T-helper 1 cell treated with Interleukin-12 subunit alpha and Interleukin-12 subunit beta and Interleukin-4 antibody, amounts not matched to agents 30 μg/mL and 1 μg/mL, for 36 hours (primary cell): ENCODE results near the gene SEL1L3.
A peak's percentile ranks its signal among the peaks of the same experiment; 100 is the strongest.
"Not testable (repeated sequence)": the region's sequence is repeated elsewhere in the genome, so short reads cannot be mapped to it uniquely, and the experiment has no call there.

ENCODE experiments used
- H3K27ac Mint-ChIP-seq: one replicate; pipeline ENCODE4 v1.8.0; 2021; ENCODE audit warnings: mild to moderate bottlenecking, mixed read lengths
- H3K27me3 Mint-ChIP-seq: one replicate; pipeline ENCODE4 v1.8.0; 2021; ENCODE audit warnings: low read depth, mixed read lengths
- H3K36me3 Mint-ChIP-seq: one replicate; pipeline ENCODE4 v1.8.0; 2021; ENCODE audit warnings: low read depth, mixed read lengths
- H3K4me1 Mint-ChIP-seq: one replicate; pipeline ENCODE4 v1.8.0; 2021; ENCODE audit warnings: low read depth, mixed read lengths
- H3K4me3 Mint-ChIP-seq: one replicate; pipeline ENCODE4 v1.8.0; 2021; ENCODE audit warnings: mild to moderate bottlenecking, moderate library complexity, mixed read lengths
- H3K9me3 Mint-ChIP-seq: one replicate; pipeline ENCODE4 v1.8.0; 2021; ENCODE audit warnings: mixed read lengths

The SEL1L3 gene

GRCh38 chr4:25867781-25868294 lies 5.0 kb upstream of the SEL1L3 start:
- no peak overlapping the region for H3K4me3 Mint-ChIP-seq
- no peaks in the 10 kb centered on the region for H3K9me3 Mint-ChIP-seq
- peaks cover 8% of the 10 kb centered on the region for H3K4me1 Mint-ChIP-seq
- H3K27me3 Mint-ChIP-seq = no peaks in the 10 kb centered on the region
- no peak overlapping the region for H3K27ac Mint-ChIP-seq
- H3K36me3 Mint-ChIP-seq = no peaks in the 10 kb centered on the region

- H3K4me3 Mint-ChIP-seq = not testable (repeated sequence)
Observed at GRCh38 chr4:25866401-25866800, 3.6 kb upstream of the SEL1L3 start.

GRCh38 chr4:25865586-25865985 lies 2.8 kb upstream of the SEL1L3 start:
- Mint-ChIP-seq H3K36me3 (peaks cover 6% of the 10 kb centered on the region), H3K4me1 (peaks cover 16% of the 10 kb centered on the region), H3K27me3 (peaks cover 4% of the 10 kb centered on the region), H3K4me3 (no peak overlapping the region), H3K27ac (peak overlapping the region; percentile 21), H3K9me3 (no peaks in the 10 kb centered on the region)

More at GRCh38 chr4:25866401-25866800, 3.6 kb upstream of the SEL1L3 start:
- not testable (repeated sequence) for H3K27me3 Mint-ChIP-seq, H3K9me3 Mint-ChIP-seq, H3K36me3 Mint-ChIP-seq, H3K27ac Mint-ChIP-seq
- peaks cover 11% of the 10 kb centered on the region for H3K4me1 Mint-ChIP-seq

GRCh38 chr4:25863831-25864418 lies 1.1 kb upstream of the SEL1L3 start:
- Mint-ChIP-seq H3K36me3 (peaks cover 9% of the 10 kb centered on the region), H3K4me1 (peaks cover 29% of the 10 kb centered on the region), H3K27ac (peak overlapping the region; percentile 74), H3K27me3 (peaks cover 4% of the 10 kb centered on the region), H3K4me3 (peak overlapping the region; percentile 74), H3K9me3 (no peaks in the 10 kb centered on the region)

GRCh38 chr4:25863347-25863784 lies 578 bp upstream of the SEL1L3 start:
- Mint-ChIP-seq H3K4me1 (peaks cover 30% of the 10 kb centered on the region), H3K4me3 (peak overlapping the region; percentile 74), H3K27me3 (peaks cover 4% of the 10 kb centered on the region), H3K9me3 (no peaks in the 10 kb centered on the region), H3K27ac (peak overlapping the region; percentile 74), H3K36me3 (peaks cover 9% of the 10 kb centered on the region)

- peaks cover 4% of the 10 kb centered on the region for H3K27me3 Mint-ChIP-seq
- peaks cover 9% of the 10 kb centered on the region for H3K36me3 Mint-ChIP-seq
- H3K9me3 Mint-ChIP-seq = no peaks in the 10 kb centered on the region
- H3K4me1 Mint-ChIP-seq = peaks cover 35% of the 10 kb centered on the region
- peak overlapping the region; percentile 100 for H3K4me3 Mint-ChIP-seq
- peak overlapping the region; percentile 99 for H3K27ac Mint-ChIP-seq
Observed at GRCh38 chr4:25861951-25862410, 807 bp downstream of the SEL1L3 start.

GRCh38 chr4:25861280-25861950 lies 1.4 kb downstream of the SEL1L3 start:
- peaks cover 38% of the 10 kb centered on the region for H3K4me1 Mint-ChIP-seq

GRCh38 chr4:25860586-25861279 lies 2.1 kb downstream of the SEL1L3 start:
- Mint-ChIP-seq H3K27ac (peak overlapping the region; percentile 99), H3K27me3 (peaks cover 4% of the 10 kb centered on the region), H3K4me1 (peaks cover 42% of the 10 kb centered on the region), H3K4me3 (peak overlapping the region; percentile 70), H3K36me3 (peaks cover 9% of the 10 kb centered on the region), H3K9me3 (no peaks in the 10 kb centered on the region)

More at GRCh38 chr4:25861280-25861950, 1.4 kb downstream of the SEL1L3 start:
- H3K36me3 Mint-ChIP-seq = peaks cover 9% of the 10 kb centered on the region
- peak overlapping the region; percentile 100 for H3K4me3 Mint-ChIP-seq
- no peaks in the 10 kb centered on the region for H3K9me3 Mint-ChIP-seq
- H3K27ac Mint-ChIP-seq = peak overlapping the region; percentile 99
- H3K27me3 Mint-ChIP-seq = peaks cover 4% of the 10 kb centered on the region

GRCh38 chr4:25859429-25860148 lies 3.2 kb downstream of the SEL1L3 start:
- Mint-ChIP-seq H3K27ac (peak overlapping the region; percentile 99), H3K27me3 (peaks cover 4% of the 10 kb centered on the region), H3K9me3 (no peaks in the 10 kb centered on the region), H3K4me1 (peaks cover 48% of the 10 kb centered on the region), H3K36me3 (peaks cover 9% of the 10 kb centered on the region), H3K4me3 (peak overlapping the region; percentile 70)

GRCh38 chr4:25857851-25858400 lies 4.9 kb downstream of the SEL1L3 start:
- peaks cover 4% of the 10 kb centered on the region for H3K27me3 Mint-ChIP-seq
- H3K36me3 Mint-ChIP-seq = peaks cover 9% of the 10 kb centered on the region
- H3K4me1 Mint-ChIP-seq = peaks cover 50% of the 10 kb centered on the region
- peak overlapping the region; percentile 9 for H3K27ac Mint-ChIP-seq
- H3K4me3 Mint-ChIP-seq = no peak overlapping the region
- no peaks in the 10 kb centered on the region for H3K9me3 Mint-ChIP-seq

GRCh38 chr4:25857403-25857802 lies 5.4 kb downstream of the SEL1L3 start:
- Mint-ChIP-seq H3K36me3 (peaks cover 9% of the 10 kb centered on the region), H3K27me3 (peaks cover 4% of the 10 kb centered on the region), H3K4me1 (peaks cover 50% of the 10 kb centered on the region), H3K9me3 (no peaks in the 10 kb centered on the region), H3K27ac (peak overlapping the region; percentile 41), H3K4me3 (no peak overlapping the region)

GRCh38 chr4:25856756-25857155 lies 6.0 kb downstream of the SEL1L3 start:
- Mint-ChIP-seq H3K27ac (no peak overlapping the region), H3K4me3 (no peak overlapping the region), H3K9me3 (no peaks in the 10 kb centered on the region), H3K36me3 (peaks cover 6% of the 10 kb centered on the region), H3K4me1 (peaks cover 47% of the 10 kb centered on the region), H3K27me3 (peaks cover under 1% of the 10 kb centered on the region)

- no peaks in the 10 kb centered on the region for H3K9me3 Mint-ChIP-seq
- peaks cover 8% of the 10 kb centered on the region for H3K36me3 Mint-ChIP-seq
- H3K27me3 Mint-ChIP-seq = no peaks in the 10 kb centered on the region
- peaks cover 43% of the 10 kb centered on the region for H3K4me1 Mint-ChIP-seq
- H3K4me3 Mint-ChIP-seq = no peak overlapping the region
- H3K27ac Mint-ChIP-seq = no peak overlapping the region
Observed at GRCh38 chr4:25852103-25852502, 10.7 kb downstream of the SEL1L3 start.

- no peaks in the 10 kb centered on the region for H3K9me3 Mint-ChIP-seq
- no peaks in the 10 kb centered on the region for H3K27me3 Mint-ChIP-seq
- peaks cover 18% of the 10 kb centered on the region for H3K36me3 Mint-ChIP-seq
- H3K4me3 Mint-ChIP-seq = no peak overlapping the region
- H3K27ac Mint-ChIP-seq = no peak overlapping the region
- peaks cover 48% of the 10 kb centered on the region for H3K4me1 Mint-ChIP-seq
Observed at GRCh38 chr4:25847329-25847728, 15.5 kb downstream of the SEL1L3 start.
